Measurements from ENCODE around the gene BBOF1.
"Not testable (repeated sequence)": the region's sequence is repeated elsewhere in the genome, so short reads cannot be mapped to it uniquely, and the experiment has no call there.

Gene BBOF1

GRCh38 chr14:74018586-74019407 lies at the start of gene BBOF1, which contains the start of gene ENTPD5:
TSS of gene BBOF1 (plus strand) at chr14:74019349. CDS start at chr14:74019479, 130 bp downstream.
TSS of gene ENTPD5 (minus strand) at chr14:74019288. CDS start at chr14:73988102, 31,186 bp downstream.
- peak; percentile 86 for DNase-seq

- DNase-seq = no peak
Measured at GRCh38 chr14:73973497-73973896, 45.7 kb upstream of the BBOF1 start.

GRCh38 chr14:73976125-73976524 lies 43.0 kb upstream of the BBOF1 start:
- DNase-seq = no peak

- no peak for DNase-seq
Measured at GRCh38 chr14:73977896-73978295, 41.3 kb upstream of the BBOF1 start.

GRCh38 chr14:73988065-73988464 lies 31.1 kb upstream of the BBOF1 start:
- no peak for DNase-seq

GRCh38 chr14:73988656-73989055 lies 30.5 kb upstream of the BBOF1 start:
- not testable (repeated sequence) for DNase-seq

GRCh38 chr14:73991092-73991491 lies 28.1 kb upstream of the BBOF1 start:
- no peak for DNase-seq

- DNase-seq = not testable (repeated sequence)
Measured at GRCh38 chr14:73994926-73995325, 24.2 kb upstream of the BBOF1 start.

- DNase-seq = no peak
Measured at GRCh38 chr14:73995977-73996378, 23.2 kb upstream of the BBOF1 start.

GRCh38 chr14:73996731-73997107 lies 22.4 kb upstream of the BBOF1 start:
- DNase-seq = no peak

GRCh38 chr14:73997108-73997943 lies 21.8 kb upstream of the BBOF1 start:
- no peak for DNase-seq

GRCh38 chr14:73997944-73998447 lies 21.2 kb upstream of the BBOF1 start:
- no peak for DNase-seq

- DNase-seq = no peak
Measured at GRCh38 chr14:73998726-73999125, 20.4 kb upstream of the BBOF1 start.

- not testable (repeated sequence) for DNase-seq
Measured at GRCh38 chr14:74005664-74006063, 13.5 kb upstream of the BBOF1 start.

GRCh38 chr14:74008843-74009499 lies 10.2 kb upstream of the BBOF1 start:
- DNase-seq = no peak

GRCh38 chr14:74014299-74014698 lies 4.8 kb upstream of the BBOF1 start:
- no peak for DNase-seq

GRCh38 chr14:74015176-74015575 lies 4.0 kb upstream of the BBOF1 start:
- no peak for DNase-seq

- no peak for DNase-seq
Measured at GRCh38 chr14:74015963-74016362, 3.2 kb upstream of the BBOF1 start.

GRCh38 chr14:74018174-74018585 lies 969 bp upstream of the BBOF1 start:
- no peak for DNase-seq

- no peak for DNase-seq
Measured at GRCh38 chr14:74019408-74020137, 424 bp downstream of the BBOF1 start.

- no peak for DNase-seq
Measured at GRCh38 chr14:74022346-74022745, 3.2 kb downstream of the BBOF1 start.

- no peak for DNase-seq
Measured at GRCh38 chr14:74029136-74029535, 10.0 kb downstream of the BBOF1 start.

All from activated CD8-positive, alpha-beta memory T cell treated with anti-CD3 and anti-CD28 coated beads, Interleukin-2, amount 50 U/mL, for 4 hours (primary cell).